Neural crest cell (in vitro differentiated cells): Measurements from ENCODE around the gene SUSD1. TPM values are rescaled to one million over a fixed set of nuclear protein-coding genes. Genes with fewer than 3 reads are reported as not detected.

ENCODE experiments used
- DNase-seq: peaks from one replicate; pipeline ENCODE4 v3.0.0; 2021; ENCODE audit warnings: low read depth, mixed read lengths, low spot score
- H3K27ac Mint-ChIP-seq: one replicate; pipeline ENCODE4 v1.8.0; 2021; ENCODE audit warnings: mild to moderate bottlenecking, mixed read lengths; ENCODE audit not compliant: unreplicated experiment
- H3K27me3 Mint-ChIP-seq: 2 replicates; pipeline ENCODE4 v1.8.0; 2021; ENCODE audit warnings: low read depth, mild to moderate bottlenecking, mixed read lengths
- H3K36me3 Mint-ChIP-seq: 2 replicates; pipeline ENCODE4 v1.8.0; 2021; ENCODE audit warnings: low read depth, mild to moderate bottlenecking, mixed read lengths
- H3K4me1 Mint-ChIP-seq: 2 replicates; pipeline ENCODE4 v1.8.0; 2021; ENCODE audit warnings: mixed read lengths
- H3K4me3 Mint-ChIP-seq: one replicate; pipeline ENCODE4 v1.8.0; 2021; ENCODE audit warnings: mild to moderate bottlenecking, mixed read lengths
- H3K9me3 Mint-ChIP-seq: 2 replicates; pipeline ENCODE4 v1.8.0; 2021; ENCODE audit warnings: mixed read lengths
- CTCF ChIP-seq: fragments of 200-600 bp; sonication (generic); conservative IDR thresholded peaks from 2 replicates; pipeline ENCODE4 v1.5.0; 2021; ENCODE audit warnings: antibody characterized with exemption, mild to moderate bottlenecking
- total RNA-seq: library from RNA; stranded (reverse); gene quantifications from 2 replicates; pipeline ENCODE4 v1.2.1, GENCODE V29; 2021

Gene SUSD1
- total RNA-seq, 1 donor from 2014 or later: 22.6 TPM

GRCh38 chr9:112011051-112011620 lies 164.0 kb downstream of the SUSD1 start:
- no peaks in the 10 kb centered on the region for H3K36me3 Mint-ChIP-seq
- H3K27me3 Mint-ChIP-seq: no peaks in the 10 kb centered on the region
- H3K4me3 Mint-ChIP-seq: no peak overlapping the region
- no peak overlapping the region for H3K27ac Mint-ChIP-seq
- DNase-seq: no peak
- H3K9me3 Mint-ChIP-seq: no peaks in the 10 kb centered on the region
- no peak for TF ChIP-seq CTCF
- peaks cover 1% of the 10 kb centered on the region for H3K4me1 Mint-ChIP-seq

GRCh38 chr9:112010537-112010936 lies 164.6 kb downstream of the SUSD1 start:
- peaks cover 5% of the 10 kb centered on the region for H3K4me1 Mint-ChIP-seq
- H3K27me3 Mint-ChIP-seq: no peaks in the 10 kb centered on the region
- TF ChIP-seq CTCF: no peak
- H3K9me3 Mint-ChIP-seq: no peaks in the 10 kb centered on the region
- no peak overlapping the region for H3K4me3 Mint-ChIP-seq
- H3K36me3 Mint-ChIP-seq: no peaks in the 10 kb centered on the region
- no peak for DNase-seq
- no peak overlapping the region for H3K27ac Mint-ChIP-seq

GRCh38 chr9:112009656-112010055 lies 165.4 kb downstream of the SUSD1 start:
- Mint-ChIP-seq H3K9me3 (no peaks in the 10 kb centered on the region), H3K27ac (no peak overlapping the region), H3K4me3 (no peak overlapping the region), H3K36me3 (no peaks in the 10 kb centered on the region), H3K27me3 (no peaks in the 10 kb centered on the region), H3K4me1 (peaks cover 5% of the 10 kb centered on the region)
- no peak for DNase-seq
- TF ChIP-seq CTCF: no peak

GRCh38 chr9:112007575-112008240 lies 167.4 kb downstream of the SUSD1 start:
- H3K9me3 Mint-ChIP-seq: no peaks in the 10 kb centered on the region
- H3K36me3 Mint-ChIP-seq: no peaks in the 10 kb centered on the region
- H3K4me3 Mint-ChIP-seq: no peak overlapping the region
- peaks cover 5% of the 10 kb centered on the region for H3K4me1 Mint-ChIP-seq
- H3K27me3 Mint-ChIP-seq: no peaks in the 10 kb centered on the region
- H3K27ac Mint-ChIP-seq: no peak overlapping the region
- no peak for TF ChIP-seq CTCF
- DNase-seq: no peak

GRCh38 chr9:112006361-112007020 lies 168.6 kb downstream of the SUSD1 start:
- H3K9me3 Mint-ChIP-seq: no peaks in the 10 kb centered on the region
- H3K27ac Mint-ChIP-seq: no peak overlapping the region
- H3K36me3 Mint-ChIP-seq: no peaks in the 10 kb centered on the region
- no peak for DNase-seq
- H3K4me3 Mint-ChIP-seq: no peak overlapping the region
- peaks cover 5% of the 10 kb centered on the region for H3K4me1 Mint-ChIP-seq
- H3K27me3 Mint-ChIP-seq: no peaks in the 10 kb centered on the region
- no peak for TF ChIP-seq CTCF
